GM13976 (cell line): ENCODE measurements around the gene XRCC4.

Experiments used
- DNase-seq: peaks from one replicate; pipeline ENCODE4 v3.0.0; 2012; ENCODE audit warnings: low spot score
- CTCF ChIP-seq: IDR thresholded peaks from 2 replicates; pipeline ENCODE4 v1.5.1; 2012; ENCODE audit warnings: borderline replicate concordance, mild to moderate bottlenecking; ENCODE audit not compliant: insufficient read depth; ENCODE audit errors: extremely low read depth, missing control alignments, control extremely low read depth
- in situ Hi-C: fragments of 300-500 bp; cut with MboI; formaldehyde crosslinking; loops from one replicate; pipeline ENCODE4 v1.12.0; 2022; ENCODE audit warnings: low sequenced_read_pairs, mixed read lengths, inconsistent platforms; ENCODE audit not compliant: unreplicated experiment

The XRCC4 gene

GRCh38 chr5:83281658-83282057 is 204.3 kb downstream of the XRCC4 start:
- in situ Hi-C loops: no loop called here
- no peak for TF ChIP-seq CTCF
- DNase-seq: no peak

GRCh38 chr5:83283761-83284160 is 206.4 kb downstream of the XRCC4 start:
- no peak for DNase-seq
- in situ Hi-C loops: no loop called here
- no peak for TF ChIP-seq CTCF

GRCh38 chr5:83285661-83286398 is 208.5 kb downstream of the XRCC4 start:
- in situ Hi-C loops: no loop called here
- DNase-seq: no peak
- TF ChIP-seq CTCF: no peak

GRCh38 chr5:83294246-83294645 is 216.9 kb downstream of the XRCC4 start:
- no peak for DNase-seq
- TF ChIP-seq CTCF: no peak

GRCh38 chr5:83299353-83299752 is 222.0 kb downstream of the XRCC4 start:
- DNase-seq: no peak
- in situ Hi-C loops: no loop called here
- no peak for TF ChIP-seq CTCF

More at GRCh38 chr5:83294246-83294645, 216.9 kb downstream of the XRCC4 start:
- in situ Hi-C loops: no loop called here

GRCh38 chr5:83306572-83307241 is 229.4 kb downstream of the XRCC4 start:
- peak; percentile 68 for DNase-seq
- no peak for TF ChIP-seq CTCF

GRCh38 chr5:83312663-83313062 is 235.3 kb downstream of the XRCC4 start:
- no peak for DNase-seq
- in situ Hi-C loops: no loop called here
- TF ChIP-seq CTCF: no peak

More at GRCh38 chr5:83306572-83307241, 229.4 kb downstream of the XRCC4 start:
- in situ Hi-C loops: no loop called here
